Ishikawa (cell line): ENCODE results near the gene RLIM.

Experiments used
- CEBPB ChIP-seq: IDR thresholded peaks from 2 replicates; pipeline ENCODE4 v1.6.1; 2012
- CREB1 ChIP-seq: IDR thresholded peaks from 2 replicates; pipeline ENCODE4 v1.6.1; 2012; ENCODE audit warnings: low read depth
- EGR1 ChIP-seq: IDR thresholded peaks from 2 replicates; pipeline ENCODE4 v1.6.1; 2012
- EP300 ChIP-seq: IDR thresholded peaks from 2 replicates; pipeline ENCODE4 v1.6.1; 2012; ENCODE audit warnings: borderline replicate concordance
- FOXM1 ChIP-seq: IDR thresholded peaks from 2 replicates; pipeline ENCODE4 v1.6.1; 2012; ENCODE audit warnings: low read depth, borderline replicate concordance
- NFIC ChIP-seq: IDR thresholded peaks from 2 replicates; pipeline ENCODE4 v1.6.1; 2012
- RAD21 ChIP-seq: IDR thresholded peaks from 2 replicates; pipeline ENCODE4 v1.6.1; 2012; ENCODE audit warnings: low read depth
- TAF1 ChIP-seq: IDR thresholded peaks from 2 replicates; pipeline ENCODE4 v1.6.1; 2012; ENCODE audit warnings: low read depth, mild to moderate bottlenecking
- TCF12 ChIP-seq: IDR thresholded peaks from 2 replicates; pipeline ENCODE4 v1.6.1; 2012; ENCODE audit warnings: low read depth
- TEAD4 ChIP-seq: IDR thresholded peaks from 2 replicates; pipeline ENCODE4 v1.6.1; 2012
- YY1 ChIP-seq: IDR thresholded peaks from 2 replicates; pipeline ENCODE4 v1.6.1; 2012; ENCODE audit warnings: low read depth
- ZBTB7A ChIP-seq: IDR thresholded peaks from 2 replicates; pipeline ENCODE4 v1.6.1; 2012; ENCODE audit warnings: low read depth
- TF ChIP-seq, protein P1 (sequence below): IDR thresholded peaks from 2 replicates; pipeline ENCODE4 v1.6.1; 2012
- TF ChIP-seq, protein P2 (sequence below): IDR thresholded peaks from 2 replicates; pipeline ENCODE4 v1.6.1; 2012
- TF ChIP-seq, protein P3 (sequence below): IDR thresholded peaks from 2 replicates; pipeline ENCODE4 v1.6.1; 2012; ENCODE audit warnings: low read depth, mild to moderate bottlenecking

RLIM gene

DNA sequence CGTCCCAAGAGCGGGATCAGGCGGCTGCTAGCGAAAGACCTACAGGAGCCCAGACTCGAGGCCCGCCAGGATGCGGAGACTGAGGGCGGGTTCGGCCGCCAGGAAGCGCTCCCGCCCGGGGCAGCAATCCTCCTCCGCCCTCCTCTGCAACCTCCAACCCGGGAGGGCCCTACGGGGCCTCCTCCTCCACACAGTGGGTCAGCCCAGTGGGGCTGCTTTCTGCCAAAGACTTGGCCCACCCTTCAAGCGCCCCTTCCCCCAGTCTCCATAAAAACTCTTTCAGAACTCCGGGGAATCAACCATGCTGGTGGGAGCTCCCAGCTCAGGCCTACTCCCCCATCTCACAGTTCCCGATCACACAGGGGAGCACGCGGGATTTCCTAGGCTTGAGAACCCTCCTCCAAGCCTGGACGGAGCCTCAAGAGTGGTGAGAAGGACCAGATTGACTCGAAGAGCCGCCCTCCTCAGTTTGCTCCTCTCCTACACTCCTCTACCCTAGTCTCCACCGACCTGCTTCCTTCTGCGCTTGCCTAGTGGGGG, 77.5 kb downstream of the RLIM start:
- TF ChIP-seq TAF1: no peak
- TF ChIP-seq, protein P1, sequence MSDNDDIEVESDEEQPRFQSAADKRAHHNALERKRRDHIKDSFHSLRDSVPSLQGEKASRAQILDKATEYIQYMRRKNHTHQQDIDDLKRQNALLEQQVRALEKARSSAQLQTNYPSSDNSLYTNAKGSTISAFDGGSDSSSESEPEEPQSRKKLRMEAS: 0 out of 2 replicates have a peak, but pooled peaks have one; percentile 2

DNA sequence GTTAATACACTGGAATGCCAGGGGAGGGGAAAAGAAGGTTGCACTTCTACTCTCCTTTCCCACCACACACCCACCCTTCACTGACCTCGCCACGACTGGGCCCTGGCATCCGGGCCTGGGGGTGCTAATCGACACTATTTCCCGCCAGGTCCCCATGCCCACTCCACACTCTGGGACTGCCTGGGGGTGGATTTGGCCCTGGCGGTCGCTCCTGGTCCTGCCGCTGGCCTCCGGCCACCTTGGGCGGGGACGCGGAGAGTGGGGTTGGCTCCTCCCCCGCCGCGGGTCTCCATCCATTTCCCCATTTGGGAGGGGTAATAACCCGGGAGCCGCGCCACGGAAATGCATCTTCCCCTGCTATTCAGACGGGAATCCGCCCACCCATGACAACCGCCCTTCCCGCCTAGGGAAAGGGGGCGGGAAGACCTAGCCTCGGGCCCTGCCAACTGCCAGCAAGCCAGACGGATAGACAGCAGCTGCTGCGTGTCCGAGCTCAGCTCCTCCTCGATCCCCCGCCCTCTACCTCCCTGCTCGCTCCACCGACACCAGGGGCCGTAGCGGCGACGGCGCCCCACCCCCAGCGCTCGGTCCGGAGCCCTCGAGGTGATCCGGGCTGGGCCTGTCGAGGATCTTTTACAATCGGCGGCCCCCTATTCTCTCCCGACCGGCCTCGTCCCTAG, 78.1 kb downstream of the RLIM start:
- TF ChIP-seq TEAD4: 0 out of 2 replicates have a peak, but pooled peaks have one; percentile 1
- TF ChIP-seq CEBPB: no peak
- TF ChIP-seq, protein P1: peak; percentile 43
- TF ChIP-seq NFIC: peak; percentile 39; the same call in 1 of the 2 replicates
- TF ChIP-seq, protein P2, sequence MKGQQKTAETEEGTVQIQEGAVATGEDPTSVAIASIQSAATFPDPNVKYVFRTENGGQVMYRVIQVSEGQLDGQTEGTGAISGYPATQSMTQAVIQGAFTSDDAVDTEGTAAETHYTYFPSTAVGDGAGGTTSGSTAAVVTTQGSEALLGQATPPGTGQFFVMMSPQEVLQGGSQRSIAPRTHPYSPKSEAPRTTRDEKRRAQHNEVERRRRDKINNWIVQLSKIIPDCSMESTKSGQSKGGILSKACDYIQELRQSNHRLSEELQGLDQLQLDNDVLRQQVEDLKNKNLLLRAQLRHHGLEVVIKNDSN: no peak
- 0 out of 2 replicates have a peak, but pooled peaks have one; percentile 33 for TF ChIP-seq EGR1
- no peak for TF ChIP-seq FOXM1
- 0 out of 2 replicates have a peak, but pooled peaks have one; percentile 28 for TF ChIP-seq EP300

DNA sequence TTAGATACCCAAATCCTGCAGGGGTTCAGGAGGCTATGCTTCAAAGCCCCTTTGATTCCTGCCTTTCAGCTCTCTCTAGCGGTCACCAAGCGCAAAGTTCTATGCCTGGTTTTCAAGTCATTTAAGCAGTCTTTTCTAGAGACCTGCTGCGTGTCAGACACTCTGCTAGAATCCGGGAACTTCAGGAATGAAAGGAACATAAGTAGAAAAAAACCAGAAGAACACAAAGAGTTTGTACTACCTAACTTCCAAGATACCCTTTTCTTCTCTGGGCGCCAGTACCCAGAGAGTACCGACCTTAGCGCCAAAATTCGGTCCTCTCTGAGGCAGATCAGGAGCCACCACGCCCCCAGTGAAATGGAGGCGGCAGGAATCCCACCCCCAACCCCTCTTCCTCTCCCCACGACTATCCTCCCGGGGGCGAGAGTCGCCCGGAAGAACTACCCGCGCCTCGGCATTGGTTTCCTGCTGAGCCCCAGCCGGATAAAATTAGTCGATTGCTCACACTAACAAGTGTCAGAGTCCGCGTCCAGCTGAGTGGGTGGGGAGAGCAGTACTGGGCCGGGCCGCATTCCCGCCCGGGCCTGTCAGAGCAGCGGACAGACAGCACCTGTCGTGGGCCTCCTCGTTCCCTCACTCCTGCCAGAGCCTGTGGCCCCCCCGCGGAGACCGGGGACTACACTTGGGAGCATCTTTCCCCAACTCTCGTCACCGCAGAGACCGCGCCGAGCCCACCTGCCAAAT, 78.8 kb downstream of the RLIM start:
- TF ChIP-seq, protein P2: no peak
- no peak for TF ChIP-seq FOXM1
- TF ChIP-seq CREB1: no peak
- peak; percentile 58; the same call in 1 of the 2 replicates for TF ChIP-seq EP300
- no peak for TF ChIP-seq TCF12
- TF ChIP-seq ZBTB7A: 0 out of 2 replicates have a peak, but pooled peaks have one; percentile 7
- TF ChIP-seq TAF1: peak; percentile 38; the same call in 1 of the 2 replicates
- TF ChIP-seq RAD21: peak; percentile 45
- no peak for TF ChIP-seq CEBPB
- TF ChIP-seq NFIC: no peak
- TF ChIP-seq YY1: 0 out of 2 replicates have a peak, but pooled peaks have one; percentile 28
- TF ChIP-seq, protein P3, sequence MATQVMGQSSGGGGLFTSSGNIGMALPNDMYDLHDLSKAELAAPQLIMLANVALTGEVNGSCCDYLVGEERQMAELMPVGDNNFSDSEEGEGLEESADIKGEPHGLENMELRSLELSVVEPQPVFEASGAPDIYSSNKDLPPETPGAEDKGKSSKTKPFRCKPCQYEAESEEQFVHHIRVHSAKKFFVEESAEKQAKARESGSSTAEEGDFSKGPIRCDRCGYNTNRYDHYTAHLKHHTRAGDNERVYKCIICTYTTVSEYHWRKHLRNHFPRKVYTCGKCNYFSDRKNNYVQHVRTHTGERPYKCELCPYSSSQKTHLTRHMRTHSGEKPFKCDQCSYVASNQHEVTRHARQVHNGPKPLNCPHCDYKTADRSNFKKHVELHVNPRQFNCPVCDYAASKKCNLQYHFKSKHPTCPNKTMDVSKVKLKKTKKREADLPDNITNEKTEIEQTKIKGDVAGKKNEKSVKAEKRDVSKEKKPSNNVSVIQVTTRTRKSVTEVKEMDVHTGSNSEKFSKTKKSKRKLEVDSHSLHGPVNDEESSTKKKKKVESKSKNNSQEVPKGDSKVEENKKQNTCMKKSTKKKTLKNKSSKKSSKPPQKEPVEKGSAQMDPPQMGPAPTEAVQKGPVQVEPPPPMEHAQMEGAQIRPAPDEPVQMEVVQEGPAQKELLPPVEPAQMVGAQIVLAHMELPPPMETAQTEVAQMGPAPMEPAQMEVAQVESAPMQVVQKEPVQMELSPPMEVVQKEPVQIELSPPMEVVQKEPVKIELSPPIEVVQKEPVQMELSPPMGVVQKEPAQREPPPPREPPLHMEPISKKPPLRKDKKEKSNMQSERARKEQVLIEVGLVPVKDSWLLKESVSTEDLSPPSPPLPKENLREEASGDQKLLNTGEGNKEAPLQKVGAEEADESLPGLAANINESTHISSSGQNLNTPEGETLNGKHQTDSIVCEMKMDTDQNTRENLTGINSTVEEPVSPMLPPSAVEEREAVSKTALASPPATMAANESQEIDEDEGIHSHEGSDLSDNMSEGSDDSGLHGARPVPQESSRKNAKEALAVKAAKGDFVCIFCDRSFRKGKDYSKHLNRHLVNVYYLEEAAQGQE: no peak
- TF ChIP-seq TEAD4: peak; percentile 58
- no peak for TF ChIP-seq EGR1
- TF ChIP-seq, protein P1: no peak; the same call in 1 of the 2 replicates
